H1 (cell line): ENCODE data around the gene GET3. TPM values are rescaled to one million over a fixed set of nuclear protein-coding genes. Genes with fewer than 3 reads are reported as not detected.

ENCODE experiments used
- CTCF ChIA-PET: fragments of 300-600 bp; sonication (Branson Sonifier 250); formaldehyde crosslinking; loops from one replicate; lab custom pipeline; 2021; ENCODE audit not compliant: partially characterized antibody; lab: Charles Lee
- POLR2A ChIA-PET: fragments of 300-600 bp; sonication (Branson Sonifier 250); formaldehyde crosslinking; loops from one replicate; lab custom pipeline; 2021; ENCODE audit warnings: inconsistent platforms; ENCODE audit not compliant: partially characterized antibody; lab: Charles Lee
- DNase-seq, 2 experiments: peaks; one replicate each; pipeline versions ENCODE4 v3.0.0 to v3.0.0-alpha.2; 2010 to 2022; ENCODE audit warnings: low spot score in 2 of 2, low read depth in 1 of 2, mixed read lengths in 1 of 2
- FAIRE-seq: peaks from 2 replicates; lab custom pipeline; 2011; peaks lifted over from hg19 to GRCh38; lab: Jason Lieb, UNC
- H2AFZ ChIP-seq: 2 replicates; pipeline ENCODE4 v1.8.1; 2012; ENCODE audit warnings: low read length, inconsistent platforms
- H2AK5ac ChIP-seq: 2 replicates; pipeline ENCODE4 v1.6.1; 2013; ENCODE audit warnings: low read depth, low read length
- H2BK120ac ChIP-seq: replicated peaks from 2 replicates; pipeline ENCODE3; 2013; ENCODE audit warnings: low read depth, low read length, inconsistent platforms
- H2BK12ac ChIP-seq: 2 replicates; pipeline ENCODE4 v1.6.1; 2013; ENCODE audit warnings: low read depth, low read length
- H2BK15ac ChIP-seq: 2 replicates; pipeline ENCODE4 v1.6.1; 2013; ENCODE audit warnings: low read length
- H2BK20ac ChIP-seq: 2 replicates; pipeline ENCODE4 v1.6.1; 2013; ENCODE audit warnings: low read length
- H2BK5ac ChIP-seq: 2 replicates; pipeline ENCODE4 v1.6.1; 2013; ENCODE audit warnings: low read depth, low read length
- H3K14ac ChIP-seq: 2 replicates; pipeline ENCODE4 v1.6.1; 2013; ENCODE audit warnings: inconsistent platforms; ENCODE audit not compliant: insufficient read length
- H3K18ac ChIP-seq: 2 replicates; pipeline ENCODE4 v1.6.1; 2013; ENCODE audit warnings: low read length; ENCODE audit errors: extremely low read depth
- H3K23ac ChIP-seq: 2 replicates; pipeline ENCODE4 v1.6.1; 2013; ENCODE audit warnings: inconsistent platforms; ENCODE audit not compliant: insufficient read length
- H3K23me2 ChIP-seq: 2 replicates; pipeline ENCODE4 v1.6.1; 2013; ENCODE audit warnings: low read depth, low read length
- H3K27ac ChIP-seq: 2 replicates; pipeline ENCODE4 v1.6.1; 2011; ENCODE audit warnings: low read depth, low read length, inconsistent platforms
- H3K27me3 ChIP-seq, 4 experiments: replicated peaks in 1 of 4; 1 replicate in 1 of 4; 2 replicates in 3 of 4; pipeline versions ENCODE4 v1.6.1 to v1.8.1; 2011 to 2013; ENCODE audit warnings: low read length in 3 of 4, mild to moderate bottlenecking in 3 of 4, inconsistent platforms in 2 of 4, mixed read lengths in 2 of 4, moderate library complexity in 1 of 4; ENCODE audit not compliant: control insufficient read depth in 3 of 4, insufficient read depth in 3 of 4; ENCODE audit errors: extremely low read depth in 1 of 4
- H3K36me3 ChIP-seq, 4 experiments: 2 replicates each; pipeline versions ENCODE4 v1.6.1 to v1.8.1; 2011 to 2013; ENCODE audit warnings: mild to moderate bottlenecking in 4 of 4, low read length in 3 of 4, moderate library complexity in 2 of 4, control low read depth in 1 of 4, inconsistent platforms in 1 of 4; ENCODE audit not compliant: insufficient read depth in 4 of 4, control insufficient read depth in 2 of 4
- H3K4ac ChIP-seq: replicated peaks from 2 replicates; pipeline ENCODE3; 2013; ENCODE audit warnings: low read length, low read depth, mixed read lengths, inconsistent platforms; ENCODE audit not compliant: insufficient read length
- H3K4me1 ChIP-seq, 4 experiments: replicated peaks in 1 of 4; 1 replicate in 1 of 4; 2 replicates in 3 of 4; pipeline versions ENCODE4 v1.6.1 to v1.8.1; 2011 to 2013; ENCODE audit warnings: low read length in 3 of 4, inconsistent platforms in 2 of 4, mixed read lengths in 1 of 4; ENCODE audit not compliant: insufficient read depth in 4 of 4, control insufficient read depth in 3 of 4
- H3K4me2 ChIP-seq, 2 experiments: 2 replicates each; pipeline versions ENCODE4 v1.6.1 to v1.8.1; 2011 to 2013; ENCODE audit warnings: low read depth in 2 of 2, low read length in 2 of 2, control low read depth in 1 of 2, inconsistent platforms in 1 of 2, mild to moderate bottlenecking in 1 of 2; ENCODE audit not compliant: insufficient read depth in 1 of 2
- H3K4me3 ChIP-seq, 4 experiments: fragments of 200-600, 300-600 bp in 1 of 4; sonication (generic), shearing (Covaris generic), sonication (Bioruptor Twin) in 1 of 4; 2 replicates each; pipeline versions ENCODE4 v1.5.1 to v1.8.1; 2011 to 2016; ENCODE audit warnings: low read length in 4 of 4, low read depth in 3 of 4, control low read depth in 2 of 4, inconsistent platforms in 2 of 4, mild to moderate bottlenecking in 2 of 4, mixed read lengths in 1 of 4, moderate library complexity in 1 of 4; ENCODE audit not compliant: insufficient read depth in 2 of 4; ENCODE audit errors: extremely low read depth in 1 of 4
- H3K56ac ChIP-seq: replicated peaks from 2 replicates; pipeline ENCODE3; 2013; ENCODE audit warnings: low read depth, mild to moderate bottlenecking, mixed read lengths, low read length, inconsistent platforms; ENCODE audit not compliant: insufficient read length
- H3K79me1 ChIP-seq: 2 replicates; pipeline ENCODE4 v1.6.1; 2013; ENCODE audit warnings: low read depth, low read length, control low read depth
- H3K79me2 ChIP-seq, 2 experiments: 2 replicates each; pipeline versions ENCODE4 v1.6.1 to v1.8.1; 2012 to 2013; ENCODE audit warnings: low read length in 2 of 2, mild to moderate bottlenecking in 2 of 2, inconsistent platforms in 1 of 2; ENCODE audit not compliant: insufficient read depth in 2 of 2, control insufficient read depth in 1 of 2
- H3K9ac ChIP-seq, 4 experiments: replicated peaks in 1 of 4; 1 replicate in 1 of 4; 2 replicates in 3 of 4; pipeline versions ENCODE4 v1.6.1 to v1.8.1; 2011 to 2013; ENCODE audit warnings: low read depth in 3 of 4, low read length in 3 of 4, control low read depth in 2 of 4, mild to moderate bottlenecking in 2 of 4, moderate library complexity in 2 of 4, inconsistent platforms in 1 of 4; ENCODE audit errors: extremely low read depth in 1 of 4
- H3K9me3 ChIP-seq, 2 experiments: 2 replicates each; pipeline versions ENCODE4 v1.6.1 to v1.8.1; 2012 to 2013; ENCODE audit warnings: mild to moderate bottlenecking in 2 of 2, moderate library complexity in 2 of 2, control low read depth in 1 of 2, inconsistent platforms in 1 of 2, low read depth in 1 of 2, low read length in 1 of 2, mixed read lengths in 1 of 2; ENCODE audit not compliant: insufficient read depth in 2 of 2
- H4K20me1 ChIP-seq, 2 experiments: replicated peaks in 1 of 2; 2 replicates each; pipeline versions ENCODE3 to v1.8.1; 2011 to 2013; ENCODE audit warnings: inconsistent platforms in 2 of 2, low read length in 2 of 2, mild to moderate bottlenecking in 1 of 2; ENCODE audit not compliant: insufficient read depth in 2 of 2, control insufficient read depth in 1 of 2
- H4K5ac ChIP-seq: 2 replicates; pipeline ENCODE4 v1.6.1; 2013; ENCODE audit warnings: low read length, low read depth, mixed read lengths, inconsistent platforms; ENCODE audit not compliant: insufficient read length
- H4K8ac ChIP-seq: 2 replicates; pipeline ENCODE4 v1.8.0; 2013; ENCODE audit warnings: mild to moderate bottlenecking, moderate library complexity, low read length, inconsistent platforms; ENCODE audit not compliant: insufficient read depth; ENCODE audit errors: extremely low read depth
- H4K91ac ChIP-seq: replicated peaks from 2 replicates; pipeline ENCODE3; 2013; ENCODE audit warnings: low read length, mixed read lengths, inconsistent platforms; ENCODE audit not compliant: insufficient read length
- BCL11A ChIP-seq, 2 experiments: IDR thresholded peaks; one replicate each; pipeline ENCODE4 v1.6.1; 2011; ENCODE audit warnings: low read depth in 2 of 2, low read length in 2 of 2, mild to moderate bottlenecking in 2 of 2
- CREB1 ChIP-seq: IDR thresholded peaks from 2 replicates; pipeline ENCODE4 v1.6.1; 2012; ENCODE audit warnings: inconsistent platforms
- KDM1A ChIP-seq: fragments of 200-600, 300-600 bp; sonication (generic); IDR thresholded peaks from 2 replicates; pipeline ENCODE4 v1.7.1; 2016; ENCODE audit warnings: mild to moderate bottlenecking, low read length, borderline replicate concordance
- KDM5A ChIP-seq: fragments of 200-600 bp; IDR thresholded peaks from 2 replicates; pipeline ENCODE4 v1.7.1; 2012; ENCODE audit warnings: mild to moderate bottlenecking, low read length, inconsistent platforms, mixed read lengths
- PHF8 ChIP-seq: fragments of 200-600 bp; sonication (generic); conservative IDR thresholded peaks from 2 replicates; pipeline ENCODE4 v1.7.1; 2012; ENCODE audit warnings: low read depth, mild to moderate bottlenecking, inconsistent platforms, low read length, moderate library complexity
- POLR2A ChIP-seq, 2 experiments: IDR thresholded peaks; 1 replicate in 1 of 2; 2 replicates in 1 of 2; pipeline ENCODE4 v1.6.1; 2011; ENCODE audit warnings: low read depth in 2 of 2, low read length in 2 of 2, mild to moderate bottlenecking in 2 of 2; ENCODE audit errors: control extremely low read depth in 1 of 2
- POU5F1 ChIP-seq: IDR thresholded peaks from 2 replicates; pipeline ENCODE4 v1.6.1; 2011; ENCODE audit warnings: low read depth, mild to moderate bottlenecking, low read length, moderate library complexity
- SAP30 ChIP-seq: fragments of 300-600 bp; sonication (generic); IDR thresholded peaks from 2 replicates; pipeline ENCODE4 v1.7.1; 2012; ENCODE audit warnings: low read length, moderate library complexity, mild to moderate bottlenecking, inconsistent platforms; ENCODE audit not compliant: insufficient read depth, insufficient replicate concordance
- WGBS, 2 experiments: shearing (Covaris generic) in 1 of 2; methylation state at CpG; one replicate each; pipeline versions ENCODE4 v1.1.6 to v1.1.7; 2013 to 2015; ENCODE audit warnings: low lambda C conversion rate in 2 of 2, mixed read lengths in 2 of 2, inconsistent platforms in 1 of 2, low coverage in 1 of 2, missing lambda C conversion rate in 1 of 2; ENCODE audit not compliant: insufficient replicate concordance in 2 of 2, insufficient coverage in 1 of 2, insufficient read length in 1 of 2; ENCODE audit errors: extremely low coverage in 1 of 2, missing lambda C conversion rate in 1 of 2; 5-methylcytosine and 5-hydroxymethylcytosine counted together
- polyA plus RNA-seq, 7 experiments: library from polyadenylated mRNA; depleted of rRNA in 3 of 7; stranded (reverse) in 5 of 7; unstranded in 2 of 7; fragments of >200 nt in 5 of 7; fragments of 200-250 nt in 2 of 7; gene quantifications; 1 replicate in 5 of 7; 2 replicates in 1 of 7; 4 replicates in 1 of 7; pipeline versions ENCODE4 v1.2.1 to v1.2.3, GENCODE V29; 2011 to 2013; ENCODE audit warnings: missing spikeins in 2 of 7, mixed read lengths in 2 of 7
- total RNA-seq: library from RNA; stranded (reverse); fragmentation: NEBNext Ultra II Directional; extraction: Animal tissue kit (Norgen Biotek cat#: 25700); gene quantifications from 2 replicates; pipeline ENCODE4 v1.2.1, GENCODE V29; 2021

The GET3 gene
- total and polyA plus RNA-seq, 2 of the 8 experiments (the other 6 are each of a cell fraction or from before 2014, with no cell fraction given) = 105 to 297 TPM

GRCh38 chr19:12737835-12738351, 596 bp downstream of the GET3 start:
- Histone ChIP-seq H3K27ac (peak overlapping the region; percentile 98), H3K56ac (peak overlapping the region; percentile 36), H3K23me2 (peaks cover 12% of the 10 kb centered on the region), H3K4ac (no peak overlapping the region), H2BK12ac (no peak overlapping the region), H4K8ac (peak overlapping the region; percentile 99; the same call in 1 of the 2 replicates), H2BK20ac (no peak overlapping the region), H2BK120ac (no peak overlapping the region), H2AK5ac (0 out of 2 replicates have a peak overlapping the region, but pooled peaks have one; percentile 9), H3K18ac (no peak overlapping the region), H3K9ac (peak overlapping the region; percentile 65 to 96 (median 90)), H3K23ac (no peak overlapping the region), H2BK15ac (no peak overlapping the region), H4K91ac (no peak overlapping the region), H3K4me1 (peaks cover 3 to 13% (median 7%) of the 10 kb centered on the region in 4 experiments), H3K9me3 (no peaks in the 10 kb centered on the region), H3K79me1 (peaks cover 4% of the 10 kb centered on the region), H3K4me2 (peak overlapping the region; percentile 86 to 96), H4K5ac (no peak overlapping the region), H2AFZ (peak overlapping the region; percentile 100; the same call in 1 of the 2 replicates), H3K4me3 (peak overlapping the region; percentile 65 to 91 (median 83)), H3K27me3 (no peaks in the 10 kb centered on the region), H3K79me2 (peaks cover 15 to 30% of the 10 kb centered on the region in 2 experiments), H3K36me3 (peaks cover 0 to 4% (median 3%) of the 10 kb centered on the region in 4 experiments; a peak in 1 of 8 replicates), H3K14ac (no peak overlapping the region), H4K20me1 (peaks cover 7 to 10% of the 10 kb centered on the region in 2 experiments), H2BK5ac (peak overlapping the region; percentile 76)
- FAIRE-seq (no peak), DNase-seq (no peak)
- ChIA-PET CTCF (interaction anchor here (0.8 to 10.5 kb wide), 3 partner anchors 15 to 37 kb away, joined by 3 to 87 read pairs (median 3); no protein-coding TSS in a partner anchor), POLR2A (interaction anchor here (0.6 to 14.0 kb wide), 12 partner anchors 11 to 134 kb away, joined by 3 to 258 read pairs (median 8); partner anchors contain the start of genes BEST2 and TNPO2)
- TF ChIP-seq POLR2A (IDR thresholded peaks at IDR 0.05; ENCODE audit: control extremely low read depth in 1 of 2, low read depth in 2 of 2, low read length in 2 of 2) (no peak), POU5F1 (no peak), SAP30 (no peak), PHF8 (no peak; the same call in 1 of the 2 replicates), BCL11A (IDR thresholded peaks at IDR 0.05; ENCODE audit: low read depth in 2 of 2, low read length in 2 of 2) (no peak), KDM5A (no peak), CREB1 (no peak), KDM1A (no peak)
- 35% methylated on average over 9 of the region's 13 CpGs; no CpG with 5 or more reads in 1 of the 2 experiments for WGBS, 2 experiments
